Measurements from ENCODE around the gene TM6SF1.

DNA sequence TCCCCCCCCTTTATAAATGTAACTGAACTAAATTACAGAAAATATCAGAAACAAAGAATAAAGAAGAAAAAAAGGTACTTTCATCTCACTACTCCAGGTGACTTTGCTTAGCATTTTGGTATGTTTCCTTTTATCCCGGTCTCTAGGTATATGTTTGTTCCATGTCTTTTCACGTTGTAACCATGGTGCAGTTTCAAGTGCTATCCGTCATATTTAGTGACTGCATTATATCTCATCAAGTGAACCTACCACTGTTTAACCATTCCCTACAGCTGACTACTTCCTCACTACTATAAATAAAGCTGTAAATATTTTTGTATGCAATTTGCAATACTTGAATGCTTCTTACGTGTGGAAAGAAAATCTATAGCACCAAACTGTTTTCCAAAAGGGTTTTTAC lies 42.6 kb upstream of the TM6SF1 start:
- TF ChIP-seq EZH2 (IDR thresholded peaks at IDR 0.05; ENCODE audit: insufficient read depth, poor library complexity, severe bottlenecking) (no peak), EZH2phosphoT487 (IDR thresholded peaks at IDR 0.05; ENCODE audit: insufficient read depth, low read depth) (no peak)
